ENCODE data around the gene CPT2. TPM values are rescaled to one million over a fixed set of nuclear protein-coding genes. Genes with fewer than 3 reads are reported as not detected.

The CPT2 gene
- total RNA-seq, 1 experiment from 2014 or later: 35.7 TPM

GRCh38 chr1:53176452-53177208 lies 20.0 kb upstream of the CPT2 start:
- no peaks in the 10 kb centered on the region for H3K79me2 ChIP-seq (ENCODE audit: low read depth)
- H3K9me2 ChIP-seq (ENCODE audit: insufficient read depth): no peaks in the 10 kb centered on the region
- H3K36me3 ChIP-seq (ENCODE audit: low read depth): no peaks in the 10 kb centered on the region
- ChIA-PET POLR2A (ENCODE audit: unreplicated experiment) (interaction anchor here (0.6 kb wide), 2 partner anchors 624 to 1166 kb away, joined by 4 to 6 read pairs; partner anchors contain the start of gene TUT4), CTCF (interaction anchor here (0.6 to 0.8 kb wide), 3 partner anchors 10 to 334 kb away, joined by 3 to 6 read pairs (median 5); partner anchors contain the start of gene ZYG11A)
- no peak overlapping the region for H2AFZ ChIP-seq
- intact Hi-C loops (cut with micrococcal nuclease; ENCODE audit: unreplicated experiment): loop anchor here (2.0 to 10.0 kb wide), 2 partner anchors 92 to 476 kb away; no protein-coding TSS in a partner anchor
- H3F3A ChIP-seq (ENCODE audit: insufficient read depth, low read depth): no peaks in the 10 kb centered on the region
- no peak overlapping the region for H3K4me3 ChIP-seq
- no peaks in the 10 kb centered on the region for H4K20me1 ChIP-seq (ENCODE audit: insufficient read depth)
- no peaks in the 10 kb centered on the region for H3K27me3 ChIP-seq (ENCODE audit: insufficient read depth, low read depth)
- DNase-seq: peak; percentile 51 to 58
- TF ChIP-seq CTCF (conservative IDR thresholded peaks at IDR 0.05) (no peak; the same call in 1 of the 2 replicates), EZH2 (IDR thresholded peaks at IDR 0.05; ENCODE audit: low read depth) (no peak)
- 0 out of 2 replicates have a peak, but pooled peaks cover 5% of the 10 kb centered on the region for H3K4me1 ChIP-seq (replicated peaks; ENCODE audit: insufficient read depth)
- H3K9me3 ChIP-seq (ENCODE audit: insufficient read depth, low read depth): no peaks in the 10 kb centered on the region
- no peak overlapping the region for H3K27ac ChIP-seq
- BruUV-seq (replicated peaks): no TSS peak
- no peak overlapping the region; the same call in 1 of the 2 replicates for H3K4me2 ChIP-seq

GRCh38 chr1:53180226-53180625 lies 16.4 kb upstream of the CPT2 start:
- Histone ChIP-seq H3K4me3 (no peak overlapping the region), H3K79me2 (ENCODE audit: low read depth) (no peaks in the 10 kb centered on the region), H3K27me3 (ENCODE audit: insufficient read depth, low read depth) (no peaks in the 10 kb centered on the region), H3K27ac (no peak overlapping the region), H3K4me2 (no peak overlapping the region), H3F3A (ENCODE audit: insufficient read depth, low read depth) (no peaks in the 10 kb centered on the region), H3K9me2 (ENCODE audit: insufficient read depth) (no peaks in the 10 kb centered on the region), H3K4me1 (replicated peaks; ENCODE audit: insufficient read depth) (0 out of 2 replicates have a peak, but pooled peaks cover 5% of the 10 kb centered on the region), H2AFZ (no peak overlapping the region), H3K36me3 (ENCODE audit: low read depth) (no peaks in the 10 kb centered on the region), H4K20me1 (ENCODE audit: insufficient read depth) (no peaks in the 10 kb centered on the region), H3K9me3 (ENCODE audit: insufficient read depth, low read depth) (no peaks in the 10 kb centered on the region)
- no peak for DNase-seq
- no TSS peak for BruUV-seq (replicated peaks)
- POLR2A ChIA-PET (ENCODE audit: unreplicated experiment): no interaction called here
- TF ChIP-seq CTCF (conservative IDR thresholded peaks at IDR 0.05) (no peak), EZH2 (IDR thresholded peaks at IDR 0.05; ENCODE audit: low read depth) (no peak)
- CTCF ChIA-PET: interaction anchor here (0.6 kb wide), 2 partner anchors 27 to 415 kb away, joined by 3 read pairs; no protein-coding TSS in a partner anchor
- intact Hi-C loops (cut with micrococcal nuclease; ENCODE audit: unreplicated experiment): loop anchor here (5.0 to 10.0 kb wide), 2 partner anchors 133 to 335 kb away; partner anchors contain the start of gene ZYG11A

- Histone ChIP-seq H3K4me2 (no peak overlapping the region), H3K9me2 (ENCODE audit: insufficient read depth) (no peaks in the 10 kb centered on the region), H3K4me1 (replicated peaks; ENCODE audit: insufficient read depth) (peaks cover 7% of the 10 kb centered on the region; the same call in 1 of the 2 replicates), H3K36me3 (ENCODE audit: low read depth) (no peaks in the 10 kb centered on the region), H3K4me3 (no peak overlapping the region), H3K9me3 (ENCODE audit: insufficient read depth, low read depth) (no peaks in the 10 kb centered on the region), H3K79me2 (ENCODE audit: low read depth) (no peaks in the 10 kb centered on the region), H3K27me3 (ENCODE audit: insufficient read depth, low read depth) (no peaks in the 10 kb centered on the region), H3F3A (ENCODE audit: insufficient read depth, low read depth) (no peaks in the 10 kb centered on the region), H4K20me1 (ENCODE audit: insufficient read depth) (no peaks in the 10 kb centered on the region), H3K27ac (no peak overlapping the region), H2AFZ (no peak overlapping the region)
- DNase-seq: no peak
- intact Hi-C loops (cut with micrococcal nuclease; ENCODE audit: unreplicated experiment): loop anchor here (5.0 to 10.0 kb wide), 2 partner anchors 134 to 336 kb away; partner anchors contain the start of gene ZYG11A
- CTCF ChIA-PET: interaction anchor here (0.5 to 0.7 kb wide), 4 partner anchors 113 to 416 kb away, joined by 3 to 16 read pairs (median 3); no protein-coding TSS in a partner anchor
- POLR2A ChIA-PET (ENCODE audit: unreplicated experiment): no interaction called here
- no TSS peak for BruUV-seq (replicated peaks)
- no peak for TF ChIP-seq CTCF (conservative IDR thresholded peaks at IDR 0.05)
Observed at GRCh38 chr1:53180951-53181350, 15.7 kb upstream of the CPT2 start.

All from PC-9 (cell line).